H54 (cell line): ENCODE results near the gene ZNF654.
"Not testable (repeated sequence)": the region's sequence is repeated elsewhere in the genome, so short reads cannot be mapped to it uniquely, and the experiment has no call there.

Experiments
- DNase-seq: peaks from one replicate; pipeline ENCODE4 v3.0.0; 2011; ENCODE audit warnings: low spot score, mixed read lengths; ENCODE audit not compliant: insufficient read length
- FAIRE-seq: peaks from 3 replicates; lab custom pipeline; 2011; peaks lifted over from hg19 to GRCh38; lab: Jason Lieb, UNC
- POLR2A ChIP-seq: IDR thresholded peaks from 2 replicates; pipeline ENCODE4 v1.6.1; 2011; ENCODE audit warnings: low read depth, mild to moderate bottlenecking, low read length

The ZNF654 gene

GRCh38 chr3:88092270-88092669 is 33.2 kb downstream of the ZNF654 start:
- DNase-seq, result no peak
- TF ChIP-seq POLR2A, result no peak
- no peak for FAIRE-seq

- FAIRE-seq, result no peak
- no peak for TF ChIP-seq POLR2A
Measured at GRCh38 chr3:88093266-88093665, 34.2 kb downstream of the ZNF654 start.

GRCh38 chr3:88101142-88101541 is 42.1 kb downstream of the ZNF654 start:
- TF ChIP-seq POLR2A, result no peak
- FAIRE-seq (no peak), DNase-seq (no peak)

More at GRCh38 chr3:88093266-88093665, 34.2 kb downstream of the ZNF654 start:
- no peak for DNase-seq

- no peak for TF ChIP-seq POLR2A
- no peak for FAIRE-seq
- DNase-seq, result no peak
Measured at GRCh38 chr3:88105325-88105724, 46.3 kb downstream of the ZNF654 start.

- no peak for FAIRE-seq
- TF ChIP-seq POLR2A, result no peak
- no peak for DNase-seq
Measured at GRCh38 chr3:88112289-88112688, 53.2 kb downstream of the ZNF654 start.

GRCh38 chr3:88113311-88114162 is 54.5 kb downstream of the ZNF654 start:
- DNase-seq, result peak; percentile 3
- TF ChIP-seq POLR2A, result no peak
- FAIRE-seq, result peak; percentile 94

GRCh38 chr3:88114878-88115549 is 56.0 kb downstream of the ZNF654 start:
- TF ChIP-seq POLR2A, result no peak
- FAIRE-seq (no peak), DNase-seq (no peak)

GRCh38 chr3:88117683-88118082 is 58.6 kb downstream of the ZNF654 start:
- FAIRE-seq (no peak), DNase-seq (no peak)
- TF ChIP-seq POLR2A, result no peak

- DNase-seq, FAIRE-seq: not testable (repeated sequence)
Measured at GRCh38 chr3:88118603-88119002, 59.5 kb downstream of the ZNF654 start.

GRCh38 chr3:88123526-88123925 is 64.5 kb downstream of the ZNF654 start:
- no peak for TF ChIP-seq POLR2A
- DNase-seq (no peak), FAIRE-seq (no peak)

- DNase-seq (no peak), FAIRE-seq (peak; percentile 27)
- TF ChIP-seq POLR2A, result no peak
Measured at GRCh38 chr3:88131695-88132094, 72.6 kb downstream of the ZNF654 start.

- no peak for FAIRE-seq
Measured at GRCh38 chr3:88132894-88133293, 73.8 kb downstream of the ZNF654 start.

GRCh38 chr3:88133711-88134263 is 74.7 kb downstream of the ZNF654 start:
- DNase-seq (no peak), FAIRE-seq (no peak)
- no peak for TF ChIP-seq POLR2A

More at GRCh38 chr3:88132894-88133293, 73.8 kb downstream of the ZNF654 start:
- no peak for TF ChIP-seq POLR2A
- no peak for DNase-seq

- FAIRE-seq, result no peak
- DNase-seq, result no peak
- no peak for TF ChIP-seq POLR2A
Measured at GRCh38 chr3:88137836-88138235, 78.8 kb downstream of the ZNF654 start.
